SK-N-SH treated with all-trans-retinoic acid at 6 μM for 48 hours (cell line): ENCODE measurements around the gene COPZ2.

Experiments used
- ZC3H10 ChIP-seq: fragments of 250-450 bp; sonication (Bioruptor Pico); IDR thresholded peaks from 2 replicates; pipeline ENCODE4 v1.5.1; 2021; ENCODE audit warnings: mild to moderate bottlenecking, moderate library complexity
- ZFP3 ChIP-seq: fragments of 250-450 bp; sonication (Bioruptor Pico); IDR thresholded peaks from 2 replicates; pipeline ENCODE4 v1.5.0; 2020; ENCODE audit warnings: mild to moderate bottlenecking, moderate library complexity
- ZFP30 ChIP-seq: fragments of 450-650 bp; formaldehyde crosslinking; IDR thresholded peaks from 2 replicates; pipeline ENCODE4 v1.5.0; 2022; ENCODE audit warnings: mild to moderate bottlenecking, moderate library complexity

DNA sequence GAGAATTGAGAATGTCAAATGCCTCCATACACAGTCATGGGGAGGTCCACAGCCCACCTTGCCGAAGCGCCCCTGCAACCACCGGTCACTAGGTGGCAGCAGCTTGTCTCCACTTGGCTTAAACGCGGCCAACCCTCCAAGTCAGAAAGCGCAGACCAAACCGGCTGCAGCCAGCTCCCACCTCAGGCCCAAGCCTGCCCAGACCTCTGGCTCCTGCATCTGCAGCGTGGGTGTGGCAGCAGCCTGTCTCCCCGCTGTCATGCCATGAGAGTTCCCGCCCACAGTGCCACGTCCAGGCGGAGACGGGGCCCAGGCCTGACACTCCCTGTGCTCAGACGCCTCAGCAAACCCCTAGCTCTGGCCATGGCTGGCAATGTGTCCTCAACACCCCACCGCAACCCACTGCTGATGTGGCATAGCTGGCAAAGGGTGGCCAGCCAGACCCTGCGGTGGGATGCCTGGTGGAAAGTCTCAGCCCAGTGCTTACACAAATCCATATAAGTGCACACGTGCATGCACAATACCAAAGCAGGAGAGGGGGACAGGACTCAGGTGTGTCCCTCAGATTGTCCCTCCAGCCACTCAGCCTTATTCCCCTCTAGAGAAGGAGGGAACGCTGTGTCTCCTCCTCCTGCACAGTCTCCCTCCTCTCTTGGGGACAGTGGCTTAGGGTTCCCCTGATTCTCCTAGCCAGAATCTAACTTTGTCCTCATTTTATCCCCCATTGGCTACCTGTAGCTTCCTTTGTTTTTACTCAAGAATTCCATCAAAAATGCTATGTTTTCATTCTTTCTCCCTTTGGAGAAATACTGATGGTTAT is 10.9 kb downstream of the COPZ2 start:
- TF ChIP-seq ZC3H10 (CRISPR knock-in tag) (no peak), ZFP3 (CRISPR knock-in tag) (no peak), ZFP30 (CRISPR knock-in tag) (no peak)
